HFFc6 (cell line): Measurements from ENCODE around the gene TNIP3. TPM values are rescaled to one million over a fixed set of nuclear protein-coding genes. Genes with fewer than 3 reads are reported as not detected.
A peak's percentile ranks its signal among the peaks of the same experiment; 100 is the strongest.

ENCODE experiments used
- DNase-seq: peaks from one replicate; pipeline ENCODE4 v3.0.0-alpha.2; 2018
- H3K27ac Mint-ChIP-seq: 2 replicates; pipeline ENCODE4 v1.8.0; 2020; ENCODE audit warnings: mild to moderate bottlenecking, mixed read lengths
- H3K27me3 Mint-ChIP-seq: 2 replicates; pipeline ENCODE4 v1.8.0; 2021; ENCODE audit warnings: mild to moderate bottlenecking, moderate library complexity, mixed read lengths; ENCODE audit not compliant: insufficient read depth
- H3K36me3 Mint-ChIP-seq: 2 replicates; pipeline ENCODE4 v1.8.0; 2021; ENCODE audit warnings: low read depth, mixed read lengths
- H3K4me1 Mint-ChIP-seq: 2 replicates; pipeline ENCODE4 v1.8.0; 2020; ENCODE audit warnings: low read depth, mixed read lengths
- H3K4me3 Mint-ChIP-seq: 2 replicates; pipeline ENCODE4 v1.8.0; 2020; ENCODE audit warnings: mild to moderate bottlenecking, moderate library complexity, mixed read lengths
- H3K9me3 Mint-ChIP-seq: 2 replicates; pipeline ENCODE4 v1.8.0; 2020; ENCODE audit warnings: mild to moderate bottlenecking, mixed read lengths
- total RNA-seq, 6 experiments: library from RNA; stranded (reverse); fragmentation: NEBNext Ultra II Directional; extraction: Animal tissue kit (Norgen Biotek cat#: 25700); gene quantifications; 2 replicates in 1 of 6; 3 replicates in 5 of 6; pipeline ENCODE4 v1.2.3, GENCODE V29; 2021
- TF ChIP-seq, protein P1 (sequence below): fragments of 200-600 bp; sonication (generic); IDR thresholded peaks from 2 replicates; pipeline ENCODE4 v1.5.0; 2021; ENCODE audit warnings: antibody characterized with exemption, mild to moderate bottlenecking

The TNIP3 gene
- total RNA-seq, 6 experiments from 2014 or later = 0.31 to 0.70 (median 0.47) TPM

DNA sequence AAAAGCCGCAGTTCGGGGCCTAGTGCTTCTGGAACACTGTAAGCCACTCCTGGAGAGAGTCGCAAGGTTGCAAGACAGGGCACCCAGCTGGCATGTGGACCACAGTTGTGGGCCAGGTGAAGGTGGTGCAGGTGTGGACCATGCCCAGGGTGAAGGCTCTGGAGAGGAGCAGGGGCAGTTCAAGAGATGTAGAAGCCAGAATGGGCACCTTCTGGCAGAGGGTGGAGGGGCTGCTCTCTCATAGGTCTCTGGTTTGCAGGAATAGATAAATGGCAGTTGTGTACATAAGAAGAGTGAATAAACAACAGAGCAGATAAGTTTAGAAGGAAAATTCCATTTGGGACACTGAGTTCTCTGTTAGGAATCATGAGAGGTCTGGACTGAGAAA is 38.6 kb downstream of the TNIP3 start:
- Mint-ChIP-seq H3K4me1 (no peaks in the 10 kb centered on the region), H3K4me3 (no peak overlapping the region), H3K27me3 (no peaks in the 10 kb centered on the region), H3K9me3 (no peaks in the 10 kb centered on the region), H3K27ac (no peak overlapping the region), H3K36me3 (no peaks in the 10 kb centered on the region)
- TF ChIP-seq, protein P1, sequence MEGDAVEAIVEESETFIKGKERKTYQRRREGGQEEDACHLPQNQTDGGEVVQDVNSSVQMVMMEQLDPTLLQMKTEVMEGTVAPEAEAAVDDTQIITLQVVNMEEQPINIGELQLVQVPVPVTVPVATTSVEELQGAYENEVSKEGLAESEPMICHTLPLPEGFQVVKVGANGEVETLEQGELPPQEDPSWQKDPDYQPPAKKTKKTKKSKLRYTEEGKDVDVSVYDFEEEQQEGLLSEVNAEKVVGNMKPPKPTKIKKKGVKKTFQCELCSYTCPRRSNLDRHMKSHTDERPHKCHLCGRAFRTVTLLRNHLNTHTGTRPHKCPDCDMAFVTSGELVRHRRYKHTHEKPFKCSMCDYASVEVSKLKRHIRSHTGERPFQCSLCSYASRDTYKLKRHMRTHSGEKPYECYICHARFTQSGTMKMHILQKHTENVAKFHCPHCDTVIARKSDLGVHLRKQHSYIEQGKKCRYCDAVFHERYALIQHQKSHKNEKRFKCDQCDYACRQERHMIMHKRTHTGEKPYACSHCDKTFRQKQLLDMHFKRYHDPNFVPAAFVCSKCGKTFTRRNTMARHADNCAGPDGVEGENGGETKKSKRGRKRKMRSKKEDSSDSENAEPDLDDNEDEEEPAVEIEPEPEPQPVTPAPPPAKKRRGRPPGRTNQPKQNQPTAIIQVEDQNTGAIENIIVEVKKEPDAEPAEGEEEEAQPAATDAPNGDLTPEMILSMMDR = no peak
- DNase-seq = no peak

DNA sequence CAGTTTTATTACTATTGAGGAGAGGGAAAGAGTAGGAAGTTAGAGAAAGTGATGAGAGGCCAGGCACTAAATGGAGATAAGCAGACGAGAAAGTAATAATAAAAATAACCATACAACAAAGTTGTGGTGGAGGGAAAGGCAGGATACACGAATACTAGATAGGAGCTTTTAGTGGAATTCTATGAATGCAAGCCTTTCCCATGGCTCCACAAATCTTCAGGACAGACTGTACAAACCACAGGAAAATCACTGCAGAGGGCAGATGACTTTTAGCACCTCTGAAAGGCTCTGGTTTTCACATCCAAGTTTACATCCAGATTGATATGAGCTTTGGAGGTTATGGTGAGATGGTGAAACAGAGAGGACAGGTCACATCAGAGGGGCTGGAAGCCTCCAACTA is 41.5 kb downstream of the TNIP3 start:
- Mint-ChIP-seq H3K4me3 (no peak overlapping the region), H3K27ac (no peak overlapping the region)

DNA sequence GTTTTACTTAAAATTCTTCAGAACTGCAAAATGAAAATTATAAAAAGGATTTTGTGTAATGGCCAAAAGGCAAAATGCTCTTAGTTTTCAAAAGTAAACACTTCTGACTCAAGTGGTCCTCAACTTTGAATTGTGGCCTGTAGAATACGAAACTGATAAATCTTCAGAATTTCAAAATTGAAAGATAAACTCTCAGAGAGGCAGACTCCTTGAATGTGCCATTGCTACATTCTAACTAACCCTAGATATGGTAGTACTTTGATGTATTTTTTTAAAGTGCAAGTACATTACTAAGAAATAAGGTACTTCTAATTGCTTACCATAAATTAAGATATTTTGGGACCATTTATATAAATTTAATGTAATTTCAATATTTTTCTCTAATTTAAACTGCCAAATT is 44.4 kb downstream of the TNIP3 start:
- H3K4me3 Mint-ChIP-seq = no peak overlapping the region

More for the DNA sequence above, 41.5 kb downstream of the TNIP3 start:
- Mint-ChIP-seq H3K9me3 (no peaks in the 10 kb centered on the region), H3K36me3 (no peaks in the 10 kb centered on the region), H3K4me1 (no peaks in the 10 kb centered on the region), H3K27me3 (peaks cover 4% of the 10 kb centered on the region)
- TF ChIP-seq, protein P1 = no peak
- no peak for DNase-seq

DNA sequence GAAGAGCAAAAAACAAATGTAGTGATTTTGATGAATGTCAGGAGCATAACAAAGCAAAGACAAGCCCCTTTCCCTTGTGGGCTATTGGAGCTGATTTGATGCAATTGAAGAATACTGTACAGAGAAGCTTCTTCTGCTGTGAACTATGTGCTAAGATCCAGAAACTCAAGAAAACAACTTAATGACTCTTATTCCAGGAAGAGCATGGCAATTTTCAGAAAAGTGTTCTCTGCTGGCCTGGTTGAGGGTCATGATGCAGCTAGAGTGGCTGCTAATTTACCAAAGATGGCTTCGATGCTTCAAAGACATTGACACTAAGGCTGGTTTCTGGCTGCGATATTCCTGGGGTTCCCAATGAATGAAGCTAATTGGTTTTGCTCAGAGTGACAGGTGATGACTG is 45.8 kb downstream of the TNIP3 start:
- H3K4me3 Mint-ChIP-seq = no peak overlapping the region
- no peaks in the 10 kb centered on the region for H3K9me3 Mint-ChIP-seq
- H3K4me1 Mint-ChIP-seq = no peaks in the 10 kb centered on the region
- TF ChIP-seq, protein P1 = no peak
- H3K36me3 Mint-ChIP-seq = no peaks in the 10 kb centered on the region
- no peak for DNase-seq
- no peak overlapping the region for H3K27ac Mint-ChIP-seq
- H3K27me3 Mint-ChIP-seq = peaks cover 4% of the 10 kb centered on the region

More for the DNA sequence above, 44.4 kb downstream of the TNIP3 start:
- no peaks in the 10 kb centered on the region for H3K9me3 Mint-ChIP-seq
- peaks cover 4% of the 10 kb centered on the region for H3K27me3 Mint-ChIP-seq
- no peaks in the 10 kb centered on the region for H3K36me3 Mint-ChIP-seq
- no peak for DNase-seq
- H3K4me1 Mint-ChIP-seq = no peaks in the 10 kb centered on the region
- H3K27ac Mint-ChIP-seq = no peak overlapping the region
- TF ChIP-seq, protein P1 = no peak

DNA sequence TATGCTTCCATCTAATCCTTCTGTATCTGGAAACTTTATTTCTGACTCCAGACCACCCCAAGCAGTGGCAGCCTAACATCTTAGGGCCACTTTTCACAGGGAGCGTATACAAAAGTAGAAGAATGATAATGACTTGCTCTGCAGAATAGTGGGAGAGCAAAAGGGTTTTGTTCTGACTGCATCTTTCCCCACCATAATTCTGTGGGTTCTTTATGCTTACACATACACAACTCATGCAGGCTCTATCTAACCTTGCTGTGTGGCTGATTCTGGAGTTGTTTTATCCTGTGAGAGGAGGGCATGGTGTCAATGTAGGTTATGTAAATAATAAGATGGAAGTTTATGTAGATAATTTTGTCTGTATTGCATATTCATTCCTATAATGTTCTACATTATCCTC is 49.4 kb downstream of the TNIP3 start:
- DNase-seq = no peak
- Mint-ChIP-seq H3K9me3 (no peaks in the 10 kb centered on the region), H3K4me3 (no peak overlapping the region), H3K27ac (no peak overlapping the region), H3K4me1 (no peaks in the 10 kb centered on the region), H3K36me3 (no peaks in the 10 kb centered on the region), H3K27me3 (peaks cover 4% of the 10 kb centered on the region)
- TF ChIP-seq, protein P1 = no peak

DNA sequence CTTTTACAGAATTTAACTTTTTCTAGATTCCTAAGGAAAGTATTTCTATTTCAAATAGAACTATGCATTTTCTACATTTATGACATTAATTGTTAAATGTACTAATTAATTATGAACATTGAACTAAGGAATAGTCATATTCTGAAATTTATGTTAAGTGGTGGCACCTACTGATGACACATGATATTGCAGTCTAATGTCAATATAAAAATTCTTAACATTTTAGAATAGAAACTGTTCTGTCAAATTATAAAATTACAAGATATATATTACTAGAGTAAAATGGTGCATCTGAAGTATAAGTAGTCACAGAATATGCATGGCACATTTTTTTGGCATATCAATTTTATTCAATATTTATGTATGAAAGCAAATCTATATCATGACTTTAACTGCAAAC is 51.6 kb downstream of the TNIP3 start:
- H3K36me3 Mint-ChIP-seq = no peaks in the 10 kb centered on the region
- H3K27ac Mint-ChIP-seq = no peak overlapping the region
- H3K4me1 Mint-ChIP-seq = no peaks in the 10 kb centered on the region
- H3K4me3 Mint-ChIP-seq = no peak overlapping the region
- no peaks in the 10 kb centered on the region; the same call in none of the 2 replicates for H3K27me3 Mint-ChIP-seq
- DNase-seq = no peak
- H3K9me3 Mint-ChIP-seq = no peaks in the 10 kb centered on the region
- TF ChIP-seq, protein P1 = peak; percentile 76
